ENCODE results near the gene IKZF2. TPM values are rescaled to one million over a fixed set of nuclear protein-coding genes. Genes with fewer than 3 reads are reported as not detected.

IKZF2 gene
- total RNA-seq, 1 donor from 2014 or later = 9.0 TPM

- Histone ChIP-seq H3K36me3 (ENCODE audit: control insufficient read depth, insufficient read depth, low read length) (no peaks in the 10 kb centered on the region), H3K27me3 (ENCODE audit: control insufficient read depth, insufficient read depth, low read length) (no peaks in the 10 kb centered on the region), H3K4me3 (ENCODE audit: low read depth, low read length) (no peak overlapping the region)
- DNase-seq (ENCODE audit: low read depth) = no peak
- FAIRE-seq = no peak
- no peak for TF ChIP-seq CTCF (IDR thresholded peaks at IDR 0.05; ENCODE audit: insufficient read depth, low read length, severe bottlenecking)
These were observed 3.9 kb downstream of the IKZF2 start for GRCh38 chr2:213147538-213147937.

DNA sequence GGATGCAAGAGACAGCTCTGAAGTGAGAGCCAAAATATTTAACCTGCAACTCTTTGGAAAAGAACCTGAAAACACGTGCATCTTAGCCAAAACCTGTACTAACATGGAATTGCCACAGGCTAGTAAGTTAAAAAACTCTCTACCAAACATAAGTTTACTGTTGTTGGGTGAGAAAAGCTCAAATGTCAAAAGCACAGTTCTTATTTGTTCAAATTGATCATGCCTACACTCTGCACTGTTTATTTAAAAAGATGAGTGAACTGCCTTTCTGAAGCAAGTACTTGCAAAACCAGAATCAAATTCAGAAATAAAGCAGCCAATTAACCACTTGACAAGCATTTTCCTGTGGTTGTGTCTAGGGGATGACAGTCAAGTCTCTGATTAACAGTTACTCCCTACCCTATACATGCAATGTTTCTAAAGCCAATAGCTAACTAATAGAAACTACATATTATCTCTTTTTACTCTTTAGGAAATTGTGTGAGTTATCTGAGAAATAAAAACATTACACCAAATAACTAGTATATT is 5.6 kb downstream of the IKZF2 start:
- TF ChIP-seq CTCF (IDR thresholded peaks at IDR 0.05; ENCODE audit: insufficient read depth, low read length, severe bottlenecking) = no peak
- Histone ChIP-seq H3K36me3 (ENCODE audit: control insufficient read depth, insufficient read depth, low read length) (no peaks in the 10 kb centered on the region), H3K4me3 (ENCODE audit: low read depth, low read length) (no peak overlapping the region), H3K27me3 (ENCODE audit: control insufficient read depth, insufficient read depth, low read length) (no peaks in the 10 kb centered on the region)
- FAIRE-seq (no peak), DNase-seq (ENCODE audit: low read depth) (no peak)

DNA sequence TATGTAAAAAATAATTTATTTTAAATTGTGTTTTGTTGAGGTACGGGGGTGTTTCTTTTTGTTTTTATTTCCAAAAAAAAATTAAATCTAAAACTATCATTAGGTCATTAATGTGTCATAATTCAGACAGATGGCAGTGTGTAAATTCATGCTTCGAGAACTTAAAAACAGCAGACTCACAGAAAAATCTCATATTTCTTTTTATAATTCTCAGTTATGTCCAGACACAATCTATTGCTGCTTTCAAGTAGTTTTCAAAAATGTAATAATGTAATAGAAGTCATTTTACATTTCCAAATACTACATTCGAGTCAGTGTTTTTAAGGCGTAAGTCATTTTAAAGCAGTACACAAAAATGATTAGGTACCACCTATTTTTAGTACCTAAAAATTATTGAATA is 14.3 kb downstream of the IKZF2 start:
- H3K4me3 ChIP-seq (ENCODE audit: low read depth, low read length) = no peak overlapping the region
- no peaks in the 10 kb centered on the region for H3K36me3 ChIP-seq (ENCODE audit: control insufficient read depth, insufficient read depth, low read length)
- no peak for FAIRE-seq
- H3K27me3 ChIP-seq (ENCODE audit: control insufficient read depth, insufficient read depth, low read length) = no peaks in the 10 kb centered on the region
- DNase-seq (ENCODE audit: low read depth) = no peak
- no peak for TF ChIP-seq CTCF (IDR thresholded peaks at IDR 0.05; ENCODE audit: insufficient read depth, low read length, severe bottlenecking)

DNA sequence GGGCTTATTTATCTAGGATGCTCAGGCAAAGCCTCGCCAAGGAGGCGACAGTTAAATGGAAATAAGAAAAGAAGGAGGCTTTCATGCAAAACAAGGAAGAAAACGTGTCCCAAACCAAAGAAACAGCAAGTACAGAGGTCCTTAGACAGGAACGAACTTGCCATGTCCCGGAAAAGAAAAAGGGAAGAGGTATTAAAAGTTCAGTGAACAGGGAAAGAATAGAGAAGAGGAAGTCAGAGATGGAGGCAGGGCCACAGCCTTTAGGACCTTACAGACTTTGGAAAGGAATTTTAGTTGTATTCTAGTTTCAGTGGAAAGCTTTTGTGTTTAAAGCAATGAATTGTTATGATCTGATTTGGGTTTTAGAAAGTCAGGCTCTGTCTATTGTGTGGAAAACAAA is 22.1 kb downstream of the IKZF2 start:
- FAIRE-seq = no peak
- no peak for DNase-seq (ENCODE audit: low read depth)
- H3K36me3 ChIP-seq (ENCODE audit: control insufficient read depth, insufficient read depth, low read length) = no peaks in the 10 kb centered on the region
- H3K4me3 ChIP-seq (ENCODE audit: low read depth, low read length) = no peak overlapping the region
- no peaks in the 10 kb centered on the region for H3K27me3 ChIP-seq (ENCODE audit: control insufficient read depth, insufficient read depth, low read length)
- no peak for TF ChIP-seq CTCF (IDR thresholded peaks at IDR 0.05; ENCODE audit: insufficient read depth, low read length, severe bottlenecking)

DNA sequence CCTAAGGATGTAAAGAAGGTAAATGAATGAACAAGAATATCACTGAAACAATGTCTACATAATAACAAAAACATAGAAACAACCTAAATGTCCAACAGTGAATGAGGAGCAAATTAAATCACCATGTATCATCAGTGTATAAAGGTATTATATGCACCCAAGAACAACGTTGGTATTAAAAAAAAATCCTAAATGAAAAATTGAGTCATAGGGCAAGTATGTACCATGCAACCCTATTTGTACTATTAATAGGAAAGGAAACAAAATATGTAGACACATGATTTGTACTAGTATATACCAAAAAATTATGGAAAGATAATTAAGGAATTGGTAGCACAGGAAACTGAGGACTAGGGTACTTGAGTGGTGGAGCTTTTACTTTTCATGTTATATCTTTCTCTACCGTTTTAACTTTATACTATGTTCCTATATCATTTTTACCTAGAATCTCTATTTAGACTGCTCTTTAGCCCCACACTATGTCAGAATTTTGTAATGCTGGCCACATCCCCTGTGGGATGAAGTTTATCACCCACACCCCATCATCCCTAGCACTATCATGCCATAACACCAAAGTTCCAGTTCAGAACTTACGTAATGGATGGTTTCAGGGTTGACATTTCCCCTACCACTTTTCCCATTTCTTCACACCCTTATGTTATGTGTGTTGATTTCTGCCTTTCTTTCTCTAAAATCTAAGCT is 25.6 kb downstream of the IKZF2 start:
- Histone ChIP-seq H3K27me3 (ENCODE audit: control insufficient read depth, insufficient read depth, low read length) (no peaks in the 10 kb centered on the region), H3K4me3 (ENCODE audit: low read depth, low read length) (no peak overlapping the region), H3K36me3 (ENCODE audit: control insufficient read depth, insufficient read depth, low read length) (no peaks in the 10 kb centered on the region)
- no peak for FAIRE-seq
- DNase-seq (ENCODE audit: low read depth) = peak; percentile 47
- TF ChIP-seq CTCF (IDR thresholded peaks at IDR 0.05; ENCODE audit: insufficient read depth, low read length, severe bottlenecking) = no peak

DNA sequence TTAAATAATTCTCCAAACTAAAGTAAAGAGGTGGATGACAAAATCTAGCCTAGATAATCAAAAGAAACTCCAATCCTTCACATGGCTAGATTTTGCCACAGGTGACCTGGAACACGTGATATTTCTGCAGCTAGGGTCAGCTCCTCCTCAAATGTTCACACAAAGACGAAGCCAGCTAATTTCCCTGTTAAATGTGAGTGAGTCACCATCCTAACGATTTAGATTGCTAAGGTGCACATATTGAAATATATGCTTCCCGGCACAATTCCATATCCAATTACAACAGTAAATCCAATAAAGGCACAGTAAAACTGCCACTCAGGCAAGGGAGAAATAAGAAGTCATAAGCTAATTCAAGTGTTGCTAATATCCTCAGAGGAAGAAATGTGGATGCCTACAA is 28.7 kb downstream of the IKZF2 start:
- DNase-seq (ENCODE audit: low read depth) (peak; percentile 39), FAIRE-seq (no peak)
- H3K27me3 ChIP-seq (ENCODE audit: control insufficient read depth, insufficient read depth, low read length) = no peaks in the 10 kb centered on the region
- TF ChIP-seq CTCF (IDR thresholded peaks at IDR 0.05; ENCODE audit: insufficient read depth, low read length, severe bottlenecking) = no peak
- no peak overlapping the region for H3K4me3 ChIP-seq (ENCODE audit: low read depth, low read length)
- no peaks in the 10 kb centered on the region for H3K36me3 ChIP-seq (ENCODE audit: control insufficient read depth, insufficient read depth, low read length)

Data from bronchial epithelial cell (primary cell).